Peyer's patch (tissue), 4 donors: ENCODE data around the gene CDCA4.

Experiments used
- CTCF ChIP-seq, 6 experiments: fragments of 450-650 bp in 4 of 6; fragments of 200-600 bp in 2 of 6; sonication (generic) in 1 of 6; IDR thresholded peaks; one replicate each; pipeline ENCODE4 v1.5.1; 2017 to 2019; ENCODE audit warnings: antibody characterized with exemption in 6 of 6, mild to moderate bottlenecking in 3 of 6, moderate library complexity in 1 of 6
- POLR2A ChIP-seq, 2 donors: fragments of 450-650 bp; IDR thresholded peaks; one replicate each; pipeline ENCODE4 v1.5.1; 2017; ENCODE audit warnings: antibody characterized with exemption in 2 of 2, mild to moderate bottlenecking in 2 of 2, moderate library complexity in 2 of 2

- TF ChIP-seq POLR2A (IDR thresholded peaks at IDR 0.05) (no peak), CTCF (IDR thresholded peaks at IDR 0.05) (no peak)
Observed at GRCh38 chr14:105063056-105063455, 42.2 kb upstream of the CDCA4 start.
